K562 (cell line): ENCODE results near the gene ALDH1A3. TPM values are rescaled to one million over a fixed set of nuclear protein-coding genes. Genes with fewer than 3 reads are reported as not detected.

Experiments used
- ATAC-seq: fragments of 200-7000 bp; cut with Tn5 transposase; 3 replicates; pipeline ENCODE4 v1.9.1; 2020; ENCODE audit warnings: moderate library complexity
- BruUV-seq: library from RNA; stranded (reverse); fragments of 400-500 nt; replicated peaks from 2 replicates; lab custom pipeline; 2021; lab: Mats Ljungman, UMichigan
- CTCF ChIA-PET: fragments of 300-600 bp; formaldehyde crosslinking; extraction: SDS; loops from one replicate; lab custom pipeline; 2021; ENCODE audit warnings: low intra/inter-chr PET ratio; lab: Yijun Ruan, JAX
- POLR2A ChIA-PET: fragments of 300-600, 350-650 bp; sonication (Branson Sonifier 250); formaldehyde crosslinking; extraction: SDS; loops from one replicate; lab custom pipeline; 2021; ENCODE audit warnings: antibody characterized with exemption, inconsistent platforms; lab: Yijun Ruan, JAX
- DNase-seq, 4 experiments: peaks; one replicate each; pipeline versions ENCODE4 v3.0.0 to v3.0.0-alpha.2; 2011 to 2018; ENCODE audit warnings: low spot score in 3 of 4, mixed read lengths in 3 of 4; ENCODE audit errors: extremely low read depth in 1 of 4
- FAIRE-seq: peaks from 2 replicates; lab custom pipeline; 2011; peaks lifted over from hg19 to GRCh38; lab: Jason Lieb, UNC
- H2AFZ ChIP-seq: 2 replicates; pipeline ENCODE4 v1.6.0; 2011; ENCODE audit warnings: low read depth, low read length, control low read depth, inconsistent platforms
- H3K27ac ChIP-seq: fragments of 200-600 bp; 3 replicates; pipeline ENCODE4 v1.8.0; 2011; ENCODE audit warnings: low read depth, mild to moderate bottlenecking, control low read depth, inconsistent platforms, low read length, moderate library complexity, mixed read lengths; ENCODE audit errors: extremely low read depth
- H3K27me3 ChIP-seq, 2 experiments: fragments of 300-600 bp in 1 of 2; 2 replicates in 1 of 2; 3 replicates in 1 of 2; pipeline versions ENCODE4 v1.6.0 to v1.8.0; 2011; ENCODE audit warnings: inconsistent platforms in 2 of 2, low read length in 2 of 2, mild to moderate bottlenecking in 1 of 2, mixed read lengths in 1 of 2, moderate library complexity in 1 of 2; ENCODE audit not compliant: control insufficient read depth in 2 of 2, insufficient read depth in 2 of 2
- H3K36me3 ChIP-seq: fragments of 300-600 bp; 3 replicates; pipeline ENCODE4 v1.8.0; 2011; ENCODE audit warnings: mild to moderate bottlenecking, low read length, inconsistent platforms; ENCODE audit not compliant: control insufficient read depth, insufficient read depth
- H3K4me1 ChIP-seq, 2 experiments: fragments of 200-600 bp in 1 of 2; replicated peaks in 1 of 2; 2 replicates in 1 of 2; 3 replicates in 1 of 2; pipeline versions ENCODE4 v1.5.1 to v1.8.0; 2011; ENCODE audit warnings: inconsistent platforms in 2 of 2, low read length in 2 of 2, mild to moderate bottlenecking in 1 of 2, mixed read lengths in 1 of 2, moderate library complexity in 1 of 2; ENCODE audit not compliant: control insufficient read depth in 2 of 2, insufficient read depth in 2 of 2
- H3K4me2 ChIP-seq: 2 replicates; pipeline ENCODE4 v1.6.1; 2011; ENCODE audit warnings: low read length, control low read depth, inconsistent platforms, mixed read lengths; ENCODE audit not compliant: insufficient read depth
- H3K4me3 ChIP-seq: fragments of 200-600 bp; sonication (generic), shearing (Covaris generic); 2 replicates; pipeline ENCODE4 v1.5.1; 2016; ENCODE audit warnings: control low read depth, inconsistent platforms
- H3K79me2 ChIP-seq: fragments of 200-600 bp; 3 replicates; pipeline ENCODE4 v1.8.0; 2011; ENCODE audit warnings: low read length, inconsistent platforms; ENCODE audit not compliant: control insufficient read depth, insufficient read depth
- H3K9ac ChIP-seq, 2 experiments: 2 replicates each; pipeline versions ENCODE4 v1.6.0 to v1.6.1; 2011; ENCODE audit warnings: low read depth in 2 of 2, low read length in 2 of 2, control low read depth in 1 of 2, inconsistent platforms in 1 of 2, mild to moderate bottlenecking in 1 of 2, mixed read lengths in 1 of 2; ENCODE audit not compliant: insufficient read depth in 1 of 2
- H3K9me1 ChIP-seq: one replicate; pipeline ENCODE4 v1.6.0; 2011; ENCODE audit warnings: inconsistent platforms, mild to moderate bottlenecking, low read length, moderate library complexity; ENCODE audit not compliant: control insufficient read depth, insufficient read depth
- H3K9me3 ChIP-seq: replicated peaks from 2 replicates; pipeline ENCODE4 v1.5.1; 2011; ENCODE audit warnings: low read depth, low read length, inconsistent platforms; ENCODE audit not compliant: control insufficient read depth, insufficient read depth
- H4K20me1 ChIP-seq: replicated peaks from 2 replicates; pipeline ENCODE4 v1.6.1; 2011; ENCODE audit warnings: low read length, inconsistent platforms, mixed read lengths; ENCODE audit not compliant: control insufficient read depth, insufficient read depth
- EZH2 ChIP-seq: IDR thresholded peaks from 2 replicates; pipeline ENCODE4 v1.6.1; 2012; ENCODE audit warnings: low read depth, mild to moderate bottlenecking, inconsistent platforms, low read length, borderline replicate concordance
- HIVEP1 ChIP-seq: fragments of 250-450 bp; sonication (Bioruptor Pico); IDR thresholded peaks from 2 replicates; pipeline ENCODE4 v1.4.0; 2020; ENCODE audit warnings: mild to moderate bottlenecking
- ZNF212 ChIP-seq: fragments of 450-650 bp; formaldehyde crosslinking; IDR thresholded peaks from 2 replicates; pipeline ENCODE4 v1.4.0; 2020; ENCODE audit warnings: mild to moderate bottlenecking
- WGBS: fragments of 100-300 bp; shearing (Covaris generic); methylation state at CpG from one replicate; pipeline ENCODE4 v1.1.6; 2016; ENCODE audit warnings: low coverage, mixed read lengths; ENCODE audit not compliant: insufficient coverage; ENCODE audit errors: missing lambda C conversion rate; 5-methylcytosine and 5-hydroxymethylcytosine counted together
- in situ Hi-C: fragments of 300-500 bp; cut with MboI; formaldehyde crosslinking; loops from 4 replicates; pipeline ENCODE4 v1.15.0; 2018; ENCODE audit warnings: inconsistent platforms, mixed read lengths
- intact Hi-C: fragments of 100-400 bp; cut with micrococcal nuclease; formaldehyde crosslinking; loops from 2 replicates; pipeline ENCODE4 v1.14.2; 2022
- polyA plus RNA-seq, 8 experiments: library from polyadenylated mRNA; depleted of rRNA in 4 of 8; stranded (reverse) in 5 of 8; unstranded in 3 of 8; fragments of >200 nt; fragmentation: Nextera tagmentation in 2 of 8; fragmentation: Illumina TruSeq in 1 of 8; extraction: Ambion mirVana in 2 of 8; extraction: Trizol in 1 of 8; gene quantifications; 2 replicates each; pipeline versions ENCODE4 v1.2.1 to v1.2.3, GENCODE V29; 2011 to 2014; ENCODE audit warnings: inconsistent platforms in 1 of 8, missing spikeins in 1 of 8
- total RNA-seq, 7 experiments: library from RNA; depleted of rRNA in 6 of 7; stranded (reverse); fragments of >200 nt in 6 of 7; fragmentation: Illumina TruSeq in 2 of 7; extraction: Trizol in 2 of 7; gene quantifications; 2 replicates each; pipeline versions ENCODE4 v1.2.1 to v1.2.3, GENCODE V29; 2011 to 2021; ENCODE audit warnings: low replicate concordance in 1 of 7
- TF ChIP-seq, protein P1 (sequence below): IDR thresholded peaks from 2 replicates; pipeline ENCODE4 v1.6.1; 2011; ENCODE audit warnings: borderline replicate concordance, low read depth, mild to moderate bottlenecking, moderate library complexity, low read length; ENCODE audit not compliant: insufficient read depth, poor library complexity, severe bottlenecking
- TF ChIP-seq, protein P2 (sequence below): sonication (generic); formaldehyde crosslinking; IDR thresholded peaks from 2 replicates; pipeline ENCODE4 v1.8.1; 2023; ENCODE audit warnings: mild to moderate bottlenecking, missing genetic modification reagents
- TF ChIP-seq, protein P3 (sequence below): sonication (generic); formaldehyde crosslinking; IDR thresholded peaks from 2 replicates; pipeline ENCODE4 v1.8.0; 2022; ENCODE audit warnings: mild to moderate bottlenecking, missing genetic modification reagents
- TF ChIP-seq, protein P4 (sequence below): fragments of 150-350 bp; conservative IDR thresholded peaks from 2 replicates; pipeline ENCODE4 v1.6.1; 2014; ENCODE audit warnings: low read length

Gene ALDH1A3
- total and polyA plus RNA-seq, 9 of the 15 experiments (the other 6 are each of a cell fraction or from before 2014, with no cell fraction given) = 0.38 TPM; not detected in 8

DNA sequence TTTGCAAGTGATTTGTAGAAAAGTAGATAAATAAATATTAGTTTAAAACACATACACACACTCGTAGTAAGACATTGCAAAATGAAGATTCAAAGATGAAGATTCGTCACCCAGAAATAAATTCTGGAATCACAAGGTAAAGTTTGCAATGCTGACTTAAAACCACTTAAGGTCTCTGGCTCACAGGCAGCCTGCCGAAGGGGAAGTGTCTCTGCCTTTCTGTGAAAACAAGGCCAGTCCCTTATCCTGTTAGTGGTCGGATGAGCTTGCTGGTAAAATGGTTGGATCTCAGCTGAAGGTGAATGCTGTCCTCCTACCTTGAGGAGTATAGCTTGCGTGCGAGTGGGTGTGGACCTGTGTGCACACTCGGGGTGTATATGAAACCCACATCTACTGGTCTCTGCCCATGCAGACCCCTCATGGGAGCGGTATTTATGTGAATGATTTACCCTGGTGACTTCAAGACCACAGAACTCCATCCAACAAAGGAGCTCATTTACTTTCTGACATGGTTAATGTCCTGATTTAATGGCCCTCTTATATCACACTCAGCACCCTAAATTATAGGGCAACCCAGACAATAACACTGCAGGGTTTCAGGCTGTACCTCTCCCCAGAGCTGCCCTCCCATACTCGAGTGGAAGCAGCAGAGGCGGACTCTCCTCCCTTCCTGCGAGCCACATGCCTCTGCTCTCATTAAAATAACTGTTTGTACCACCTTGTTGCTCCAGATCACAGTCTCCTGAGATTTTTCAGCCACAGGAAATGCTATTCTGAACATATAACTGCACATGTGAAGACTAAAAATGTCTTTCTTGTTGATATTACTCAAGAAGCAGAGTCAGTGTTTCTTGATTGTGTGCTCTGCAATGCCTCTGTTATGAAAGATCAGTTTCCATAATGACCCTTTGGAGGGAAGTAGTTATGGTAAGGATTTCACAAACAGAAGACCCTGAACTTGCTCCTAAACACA is 45.9 kb upstream of the ALDH1A3 start:
- Histone ChIP-seq H3K4me2 (no peak overlapping the region), H3K4me1 (no peaks in the 10 kb centered on the region), H3K36me3 (no peaks in the 10 kb centered on the region), H3K9me1 (no peaks in the 10 kb centered on the region), H3K9me3 (no peaks in the 10 kb centered on the region), H3K27ac (no peak overlapping the region), H3K9ac (no peak overlapping the region), H2AFZ (no peak overlapping the region), H3K27me3 (peaks cover 0 to 4% of the 10 kb centered on the region in 2 experiments; a peak in 1 of 5 replicates), H3K79me2 (no peaks in the 10 kb centered on the region), H3K4me3 (no peak overlapping the region), H4K20me1 (no peaks in the 10 kb centered on the region)
- ChIA-PET POLR2A (interaction anchor here (0.6 kb wide), 1 partner anchor 13 kb away, joined by 3 read pairs; no protein-coding TSS in a partner anchor), CTCF (no interaction called here)
- in situ Hi-C loops (no loop called here), intact Hi-C loops (no loop called here)
- FAIRE-seq (no peak), DNase-seq (no peak), ATAC-seq (no peak)
- BruUV-seq = no TSS peak
- 1% methylated on average over 11 of the region's 11 CpGs for WGBS
- TF ChIP-seq, protein P1, sequence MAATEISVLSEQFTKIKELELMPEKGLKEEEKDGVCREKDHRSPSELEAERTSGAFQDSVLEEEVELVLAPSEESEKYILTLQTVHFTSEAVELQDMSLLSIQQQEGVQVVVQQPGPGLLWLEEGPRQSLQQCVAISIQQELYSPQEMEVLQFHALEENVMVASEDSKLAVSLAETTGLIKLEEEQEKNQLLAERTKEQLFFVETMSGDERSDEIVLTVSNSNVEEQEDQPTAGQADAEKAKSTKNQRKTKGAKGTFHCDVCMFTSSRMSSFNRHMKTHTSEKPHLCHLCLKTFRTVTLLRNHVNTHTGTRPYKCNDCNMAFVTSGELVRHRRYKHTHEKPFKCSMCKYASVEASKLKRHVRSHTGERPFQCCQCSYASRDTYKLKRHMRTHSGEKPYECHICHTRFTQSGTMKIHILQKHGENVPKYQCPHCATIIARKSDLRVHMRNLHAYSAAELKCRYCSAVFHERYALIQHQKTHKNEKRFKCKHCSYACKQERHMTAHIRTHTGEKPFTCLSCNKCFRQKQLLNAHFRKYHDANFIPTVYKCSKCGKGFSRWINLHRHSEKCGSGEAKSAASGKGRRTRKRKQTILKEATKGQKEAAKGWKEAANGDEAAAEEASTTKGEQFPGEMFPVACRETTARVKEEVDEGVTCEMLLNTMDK = no peak
- TF ChIP-seq, protein P2, sequence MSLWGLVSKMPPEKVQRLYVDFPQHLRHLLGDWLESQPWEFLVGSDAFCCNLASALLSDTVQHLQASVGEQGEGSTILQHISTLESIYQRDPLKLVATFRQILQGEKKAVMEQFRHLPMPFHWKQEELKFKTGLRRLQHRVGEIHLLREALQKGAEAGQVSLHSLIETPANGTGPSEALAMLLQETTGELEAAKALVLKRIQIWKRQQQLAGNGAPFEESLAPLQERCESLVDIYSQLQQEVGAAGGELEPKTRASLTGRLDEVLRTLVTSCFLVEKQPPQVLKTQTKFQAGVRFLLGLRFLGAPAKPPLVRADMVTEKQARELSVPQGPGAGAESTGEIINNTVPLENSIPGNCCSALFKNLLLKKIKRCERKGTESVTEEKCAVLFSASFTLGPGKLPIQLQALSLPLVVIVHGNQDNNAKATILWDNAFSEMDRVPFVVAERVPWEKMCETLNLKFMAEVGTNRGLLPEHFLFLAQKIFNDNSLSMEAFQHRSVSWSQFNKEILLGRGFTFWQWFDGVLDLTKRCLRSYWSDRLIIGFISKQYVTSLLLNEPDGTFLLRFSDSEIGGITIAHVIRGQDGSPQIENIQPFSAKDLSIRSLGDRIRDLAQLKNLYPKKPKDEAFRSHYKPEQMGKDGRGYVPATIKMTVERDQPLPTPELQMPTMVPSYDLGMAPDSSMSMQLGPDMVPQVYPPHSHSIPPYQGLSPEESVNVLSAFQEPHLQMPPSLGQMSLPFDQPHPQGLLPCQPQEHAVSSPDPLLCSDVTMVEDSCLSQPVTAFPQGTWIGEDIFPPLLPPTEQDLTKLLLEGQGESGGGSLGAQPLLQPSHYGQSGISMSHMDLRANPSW = no peak
- no peak for TF ChIP-seq ZNF212 (CRISPR knock-in tag)
- no peak for TF ChIP-seq HIVEP1 (CRISPR knock-in tag)
- TF ChIP-seq, protein P3, sequence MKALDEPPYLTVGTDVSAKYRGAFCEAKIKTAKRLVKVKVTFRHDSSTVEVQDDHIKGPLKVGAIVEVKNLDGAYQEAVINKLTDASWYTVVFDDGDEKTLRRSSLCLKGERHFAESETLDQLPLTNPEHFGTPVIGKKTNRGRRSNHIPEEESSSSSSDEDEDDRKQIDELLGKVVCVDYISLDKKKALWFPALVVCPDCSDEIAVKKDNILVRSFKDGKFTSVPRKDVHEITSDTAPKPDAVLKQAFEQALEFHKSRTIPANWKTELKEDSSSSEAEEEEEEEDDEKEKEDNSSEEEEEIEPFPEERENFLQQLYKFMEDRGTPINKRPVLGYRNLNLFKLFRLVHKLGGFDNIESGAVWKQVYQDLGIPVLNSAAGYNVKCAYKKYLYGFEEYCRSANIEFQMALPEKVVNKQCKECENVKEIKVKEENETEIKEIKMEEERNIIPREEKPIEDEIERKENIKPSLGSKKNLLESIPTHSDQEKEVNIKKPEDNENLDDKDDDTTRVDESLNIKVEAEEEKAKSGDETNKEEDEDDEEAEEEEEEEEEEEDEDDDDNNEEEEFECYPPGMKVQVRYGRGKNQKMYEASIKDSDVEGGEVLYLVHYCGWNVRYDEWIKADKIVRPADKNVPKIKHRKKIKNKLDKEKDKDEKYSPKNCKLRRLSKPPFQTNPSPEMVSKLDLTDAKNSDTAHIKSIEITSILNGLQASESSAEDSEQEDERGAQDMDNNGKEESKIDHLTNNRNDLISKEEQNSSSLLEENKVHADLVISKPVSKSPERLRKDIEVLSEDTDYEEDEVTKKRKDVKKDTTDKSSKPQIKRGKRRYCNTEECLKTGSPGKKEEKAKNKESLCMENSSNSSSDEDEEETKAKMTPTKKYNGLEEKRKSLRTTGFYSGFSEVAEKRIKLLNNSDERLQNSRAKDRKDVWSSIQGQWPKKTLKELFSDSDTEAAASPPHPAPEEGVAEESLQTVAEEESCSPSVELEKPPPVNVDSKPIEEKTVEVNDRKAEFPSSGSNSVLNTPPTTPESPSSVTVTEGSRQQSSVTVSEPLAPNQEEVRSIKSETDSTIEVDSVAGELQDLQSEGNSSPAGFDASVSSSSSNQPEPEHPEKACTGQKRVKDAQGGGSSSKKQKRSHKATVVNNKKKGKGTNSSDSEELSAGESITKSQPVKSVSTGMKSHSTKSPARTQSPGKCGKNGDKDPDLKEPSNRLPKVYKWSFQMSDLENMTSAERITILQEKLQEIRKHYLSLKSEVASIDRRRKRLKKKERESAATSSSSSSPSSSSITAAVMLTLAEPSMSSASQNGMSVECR (CRISPR knock-in tag) = no peak
- TF ChIP-seq EZH2 = no peak
- TF ChIP-seq, protein P4, sequence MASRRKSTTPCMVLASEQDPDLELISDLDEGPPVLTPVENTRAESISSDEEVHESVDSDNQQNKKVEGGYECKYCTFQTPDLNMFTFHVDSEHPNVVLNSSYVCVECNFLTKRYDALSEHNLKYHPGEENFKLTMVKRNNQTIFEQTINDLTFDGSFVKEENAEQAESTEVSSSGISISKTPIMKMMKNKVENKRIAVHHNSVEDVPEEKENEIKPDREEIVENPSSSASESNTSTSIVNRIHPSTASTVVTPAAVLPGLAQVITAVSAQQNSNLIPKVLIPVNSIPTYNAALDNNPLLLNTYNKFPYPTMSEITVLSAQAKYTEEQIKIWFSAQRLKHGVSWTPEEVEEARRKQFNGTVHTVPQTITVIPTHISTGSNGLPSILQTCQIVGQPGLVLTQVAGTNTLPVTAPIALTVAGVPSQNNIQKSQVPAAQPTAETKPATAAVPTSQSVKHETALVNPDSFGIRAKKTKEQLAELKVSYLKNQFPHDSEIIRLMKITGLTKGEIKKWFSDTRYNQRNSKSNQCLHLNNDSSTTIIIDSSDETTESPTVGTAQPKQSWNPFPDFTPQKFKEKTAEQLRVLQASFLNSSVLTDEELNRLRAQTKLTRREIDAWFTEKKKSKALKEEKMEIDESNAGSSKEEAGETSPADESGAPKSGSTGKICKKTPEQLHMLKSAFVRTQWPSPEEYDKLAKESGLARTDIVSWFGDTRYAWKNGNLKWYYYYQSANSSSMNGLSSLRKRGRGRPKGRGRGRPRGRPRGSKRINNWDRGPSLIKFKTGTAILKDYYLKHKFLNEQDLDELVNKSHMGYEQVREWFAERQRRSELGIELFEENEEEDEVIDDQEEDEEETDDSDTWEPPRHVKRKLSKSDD = no peak
